Mesendoderm (in vitro differentiated cells): ENCODE data around the gene CHCHD3.

Source experiments
- DNase-seq: peaks from one replicate; pipeline ENCODE4 v3.0.0; 2013
- H2AK5ac ChIP-seq: 2 replicates; pipeline ENCODE4 v1.6.1; 2013; ENCODE audit warnings: low read length, inconsistent platforms
- H2BK120ac ChIP-seq: 2 replicates; pipeline ENCODE4 v1.6.1; 2013; ENCODE audit warnings: low read depth, mild to moderate bottlenecking, low read length, moderate library complexity, mixed read lengths
- H2BK15ac ChIP-seq: replicated peaks from 2 replicates; pipeline ENCODE4 v1.6.1; 2013; ENCODE audit warnings: low read depth, mild to moderate bottlenecking, moderate library complexity
- H2BK5ac ChIP-seq: 2 replicates; pipeline ENCODE4 v1.6.1; 2013; ENCODE audit warnings: low read length, inconsistent platforms
- H3K18ac ChIP-seq: 2 replicates; pipeline ENCODE4 v1.6.1; 2013; ENCODE audit warnings: mild to moderate bottlenecking, low read length, mixed read lengths
- H3K23ac ChIP-seq: one replicate; pipeline ENCODE4 v1.6.1; 2013; ENCODE audit warnings: low read length
- H3K27ac ChIP-seq: 2 replicates; pipeline ENCODE4 v1.5.1; 2013; ENCODE audit warnings: low read depth, mild to moderate bottlenecking, inconsistent platforms, low read length, moderate library complexity
- H3K27me3 ChIP-seq: 2 replicates; pipeline ENCODE4 v1.6.1; 2013; ENCODE audit warnings: low read length, control low read depth, mild to moderate bottlenecking, inconsistent platforms; ENCODE audit not compliant: insufficient read depth, poor library complexity
- H3K36me3 ChIP-seq: 2 replicates; pipeline ENCODE4 v1.6.1; 2013; ENCODE audit warnings: low read length, inconsistent platforms; ENCODE audit not compliant: control insufficient read depth, insufficient read depth
- H3K4ac ChIP-seq: one replicate; pipeline ENCODE4 v1.6.1; 2013; ENCODE audit warnings: low read depth, mild to moderate bottlenecking, low read length, moderate library complexity
- H3K4me1 ChIP-seq: 2 replicates; pipeline ENCODE4 v1.6.1; 2013; ENCODE audit warnings: low read depth, low read length, inconsistent platforms; ENCODE audit not compliant: control insufficient read depth
- H3K4me2 ChIP-seq: 2 replicates; pipeline ENCODE4 v1.6.1; 2013; ENCODE audit warnings: low read length
- H3K4me3 ChIP-seq: 2 replicates; pipeline ENCODE4 v1.5.1; 2013; ENCODE audit warnings: mild to moderate bottlenecking, low read length
- H3K56ac ChIP-seq: one replicate; pipeline ENCODE4 v1.6.1; 2013; ENCODE audit warnings: low read length
- H3K79me1 ChIP-seq: 2 replicates; pipeline ENCODE4 v1.6.1; 2013; ENCODE audit warnings: low read length, inconsistent platforms
- H3K79me2 ChIP-seq: 2 replicates; pipeline ENCODE4 v1.6.1; 2013; ENCODE audit warnings: mild to moderate bottlenecking, low read length; ENCODE audit not compliant: control insufficient read depth, insufficient read depth
- H3K9ac ChIP-seq: 2 replicates; pipeline ENCODE4 v1.6.1; 2013; ENCODE audit warnings: low read length, inconsistent platforms
- H4K5ac ChIP-seq: one replicate; pipeline ENCODE4 v1.6.1; 2013; ENCODE audit warnings: low read length
- H4K8ac ChIP-seq: one replicate; pipeline ENCODE4 v1.6.1; 2013; ENCODE audit warnings: low read depth, mild to moderate bottlenecking, control low read depth, low read length, moderate library complexity
- WGBS: extraction: QIAGEN DNeasy Blood & Tissue Kit; methylation state at CpG from one replicate; pipeline ENCODE4 v1.1.7; 2013; ENCODE audit warnings: low lambda C conversion rate, missing lambda C conversion rate; ENCODE audit not compliant: insufficient coverage; ENCODE audit errors: extremely low coverage; 5-methylcytosine and 5-hydroxymethylcytosine counted together

CHCHD3 gene

GRCh38 chr7:132866144-132866531 is 215.8 kb downstream of the CHCHD3 start:
- H2BK120ac ChIP-seq = no peak overlapping the region
- no peak overlapping the region for H2BK5ac ChIP-seq
- H3K4me2 ChIP-seq = no peak overlapping the region
- H2AK5ac ChIP-seq = no peak overlapping the region
- H3K79me1 ChIP-seq = peaks cover 2% of the 10 kb centered on the region
- H3K27ac ChIP-seq = no peak overlapping the region
- no peak overlapping the region for H2BK15ac ChIP-seq
- no peak overlapping the region for H4K5ac ChIP-seq
- H3K79me2 ChIP-seq = no peaks in the 10 kb centered on the region
- no peaks in the 10 kb centered on the region for H3K36me3 ChIP-seq
- DNase-seq = no peak
- no peak overlapping the region for H3K4me3 ChIP-seq
- no peak overlapping the region for H3K4ac ChIP-seq
- no peak overlapping the region for H3K18ac ChIP-seq
- H3K9ac ChIP-seq = no peak overlapping the region
- no CpG with 5 or more reads among the region's 2 CpGs for WGBS
- no peaks in the 10 kb centered on the region for H3K4me1 ChIP-seq
- no peak overlapping the region for H4K8ac ChIP-seq
- H3K23ac ChIP-seq = no peak overlapping the region
- H3K56ac ChIP-seq = no peak overlapping the region
- no peaks in the 10 kb centered on the region for H3K27me3 ChIP-seq

GRCh38 chr7:132865366-132866143 is 216.3 kb downstream of the CHCHD3 start:
- Histone ChIP-seq H3K9ac (no peak overlapping the region), H4K8ac (no peak overlapping the region), H2AK5ac (no peak overlapping the region), H4K5ac (no peak overlapping the region), H3K27ac (no peak overlapping the region), H2BK120ac (no peak overlapping the region), H3K79me1 (peaks cover 2% of the 10 kb centered on the region), H3K4ac (no peak overlapping the region), H3K4me2 (no peak overlapping the region), H2BK15ac (no peak overlapping the region), H3K4me3 (no peak overlapping the region), H3K36me3 (no peaks in the 10 kb centered on the region), H3K23ac (no peak overlapping the region), H3K4me1 (no peaks in the 10 kb centered on the region), H3K56ac (no peak overlapping the region), H3K79me2 (no peaks in the 10 kb centered on the region), H2BK5ac (no peak overlapping the region), H3K27me3 (no peaks in the 10 kb centered on the region), H3K18ac (no peak overlapping the region)
- whole genome bisulfite sequencing = no CpG with 5 or more reads among the region's 11 CpGs
- DNase-seq = no peak

- no peaks in the 10 kb centered on the region for H3K36me3 ChIP-seq
- H4K8ac ChIP-seq = no peak overlapping the region
- H3K56ac ChIP-seq = no peak overlapping the region
- no peaks in the 10 kb centered on the region for H3K79me2 ChIP-seq
- no peak overlapping the region for H3K4ac ChIP-seq
- no peaks in the 10 kb centered on the region for H3K27me3 ChIP-seq
- no peak overlapping the region for H3K4me2 ChIP-seq
- no peaks in the 10 kb centered on the region for H3K4me1 ChIP-seq
- H2AK5ac ChIP-seq = no peak overlapping the region
- DNase-seq = no peak
- WGBS = 100% methylated on average over 1 of the region's 4 CpGs
- H2BK5ac ChIP-seq = no peak overlapping the region
- no peak overlapping the region for H3K4me3 ChIP-seq
- no peak overlapping the region for H3K18ac ChIP-seq
- peaks cover 2% of the 10 kb centered on the region for H3K79me1 ChIP-seq
- H4K5ac ChIP-seq = no peak overlapping the region
- H3K27ac ChIP-seq = no peak overlapping the region
- H2BK15ac ChIP-seq = no peak overlapping the region
- no peak overlapping the region for H3K23ac ChIP-seq
- H2BK120ac ChIP-seq = no peak overlapping the region
- no peak overlapping the region for H3K9ac ChIP-seq
Observed at GRCh38 chr7:132861940-132862554, 219.8 kb downstream of the CHCHD3 start.

- Histone ChIP-seq H3K4me2 (no peak overlapping the region), H3K27ac (no peak overlapping the region), H2BK15ac (no peak overlapping the region), H3K18ac (no peak overlapping the region), H3K79me1 (no peaks in the 10 kb centered on the region), H2BK5ac (no peak overlapping the region), H4K8ac (no peak overlapping the region), H3K4me1 (no peaks in the 10 kb centered on the region), H4K5ac (no peak overlapping the region), H3K4me3 (no peak overlapping the region), H2AK5ac (no peak overlapping the region), H2BK120ac (no peak overlapping the region), H3K9ac (no peak overlapping the region), H3K23ac (no peak overlapping the region), H3K56ac (no peak overlapping the region), H3K79me2 (no peaks in the 10 kb centered on the region), H3K4ac (no peak overlapping the region), H3K27me3 (no peaks in the 10 kb centered on the region), H3K36me3 (no peaks in the 10 kb centered on the region)
- no CpG with 5 or more reads among the region's 3 CpGs for WGBS
- DNase-seq = no peak
Observed at GRCh38 chr7:132861424-132861823, 220.5 kb downstream of the CHCHD3 start.

- no peak overlapping the region for H3K23ac ChIP-seq
- no peak overlapping the region for H2BK120ac ChIP-seq
- H3K56ac ChIP-seq = no peak overlapping the region
- H3K9ac ChIP-seq = no peak overlapping the region
- H3K4me1 ChIP-seq = no peaks in the 10 kb centered on the region
- H2BK5ac ChIP-seq = no peak overlapping the region
- H3K79me2 ChIP-seq = no peaks in the 10 kb centered on the region
- no peaks in the 10 kb centered on the region for H3K27me3 ChIP-seq
- no peaks in the 10 kb centered on the region for H3K79me1 ChIP-seq
- no peak overlapping the region for H3K4me3 ChIP-seq
- DNase-seq = no peak
- H3K4ac ChIP-seq = no peak overlapping the region
- no peak overlapping the region for H3K27ac ChIP-seq
- WGBS = no CpG with 5 or more reads among the region's 1 CpG
- H3K18ac ChIP-seq = no peak overlapping the region
- H3K36me3 ChIP-seq = no peaks in the 10 kb centered on the region
- H2AK5ac ChIP-seq = no peak overlapping the region
- H4K8ac ChIP-seq = no peak overlapping the region
- no peak overlapping the region for H4K5ac ChIP-seq
- H3K4me2 ChIP-seq = no peak overlapping the region
- no peak overlapping the region for H2BK15ac ChIP-seq
Observed at GRCh38 chr7:132859199-132859598, 222.7 kb downstream of the CHCHD3 start.
